Ovary (tissue), 9 donors: ENCODE results near the gene GDPD4. TPM values are rescaled to one million over a fixed set of nuclear protein-coding genes. Genes with fewer than 3 reads are reported as not detected.

Experiments used
- DNase-seq, 5 donors: peaks; one replicate each; pipeline ENCODE4 v3.0.0-alpha.2; 2019 to 2020
- H3K27ac ChIP-seq, 2 donors: fragments of 200-600 bp; one replicate each; pipeline versions ENCODE4 v1.5.1 to v1.8.0; 2019 to 2022
- H3K27me3 ChIP-seq: fragments of 200-600 bp; one replicate; pipeline ENCODE4 v1.8.0; 2022
- H3K36me3 ChIP-seq: fragments of 200-600 bp; sonication (generic); one replicate; pipeline ENCODE4 v1.5.1; 2019
- H3K4me1 ChIP-seq: one replicate; pipeline ENCODE4 v1.8.1; 2013; ENCODE audit warnings: mild to moderate bottlenecking, moderate library complexity; ENCODE audit not compliant: insufficient read depth
- H3K4me3 ChIP-seq: fragments of 200-600 bp; sonication (generic); one replicate; pipeline ENCODE4 v1.5.1; 2017
- H3K9me3 ChIP-seq, 2 donors: fragments of 200-600 bp in 1 of 2; sonication (generic) in 1 of 2; one replicate each; pipeline versions ENCODE4 v1.5.1 to v1.8.1; 2013 to 2019; ENCODE audit warnings: mild to moderate bottlenecking in 1 of 2, moderate library complexity in 1 of 2
- CTCF ChIP-seq, 3 donors: fragments of 450-650 bp in 2 of 3; fragments of 200-600 bp in 1 of 3; IDR thresholded peaks; one replicate each; pipeline versions ENCODE4 v1.5.1 to v1.8.0; 2016 to 2022; ENCODE audit warnings: antibody characterized with exemption in 3 of 3, mild to moderate bottlenecking in 1 of 3
- EP300 ChIP-seq: sonication (generic); formaldehyde crosslinking; IDR thresholded peaks from one replicate; pipeline ENCODE4 v1.6.1; 2017; ENCODE audit warnings: antibody characterized with exemption
- POLR2A ChIP-seq: fragments of 450-650 bp; IDR thresholded peaks from one replicate; pipeline ENCODE4 v1.6.1; 2017; ENCODE audit warnings: antibody characterized with exemption, mild to moderate bottlenecking, moderate library complexity
- WGBS, 3 donors: extraction: QIAGEN DNeasy Blood & Tissue Kit in 1 of 3; methylation state at CpG; one replicate each; pipeline versions ENCODE4 v1.1.5 to v1.1.7; 2013 to 2017; 5-methylcytosine and 5-hydroxymethylcytosine counted together
- intact Hi-C, 4 donors: fragments of 100-400 bp; cut with DNase I; formaldehyde crosslinking; loops; one replicate each; pipeline versions ENCODE4 v1.11.0 to v1.15.1; 2022 to 2023
- polyA plus RNA-seq, 2 donors: library from polyadenylated mRNA; stranded (reverse); fragments of 200-250 nt in 1 of 2; fragments of 350-450 nt in 1 of 2; fragmentation: Illumina TruSeq in 1 of 2; extraction: RNeasy Lipid Tissue Mini Kit (QIAGEN cat#74804) in 1 of 2; gene quantifications; one replicate each; pipeline ENCODE4 v1.2.3, GENCODE V29; 2013 to 2014
- total RNA-seq, 7 donors: library from RNA; depleted of rRNA in 2 of 7; stranded (reverse); fragments of >200 nt in 2 of 7; fragmentation: NEBNext Ultra II Directional in 3 of 7; extraction: Animal tissue kit (Norgen Biotek cat#: 25700) in 3 of 7; gene quantifications; one replicate each; pipeline versions ENCODE4 v1.1.0 to v1.2.4, GENCODE V29; 2016 to 2023
- donor health status: DM: no; HTN: no; CAD: no; lungs with moderate emphysema.
- donor health status: DM: no; HTN: no; CAD: no.
- donor health status: Bipolar disorder and iron deficiency.
- donor health status: DM: yes; HTN: yes; CAD: no.
- donor health status: DM: no; HTN: no; CAD: no.
- donor health status: DM: yes; HTN: yes; CAD: no.

GDPD4 gene
- total and polyA plus RNA-seq, 9 donors: 0.32 TPM; not detected in 8

GRCh38 chr11:77175869-77176539 lies 125.5 kb downstream of the GDPD4 start:
- Histone ChIP-seq H3K4me1 (peaks cover 7% of the 10 kb centered on the region), H3K4me3 (no peak overlapping the region), H3K27ac (no peak overlapping the region)

GRCh38 chr11:77175021-77175842 lies 126.3 kb downstream of the GDPD4 start:
- H3K4me3 ChIP-seq: no peak overlapping the region

More at GRCh38 chr11:77175869-77176539, 125.5 kb downstream of the GDPD4 start:
- intact Hi-C loops: no loop called here
- DNase-seq: no peak
- Histone ChIP-seq H3K9me3 (no peaks in the 10 kb centered on the region), H3K27me3 (no peaks in the 10 kb centered on the region), H3K36me3 (no peaks in the 10 kb centered on the region)
- WGBS, 3 donors: 60 to 77% (median 72%) methylated on average over 12 of the region's 12 CpGs
- TF ChIP-seq POLR2A: no peak
- TF ChIP-seq CTCF (IDR thresholded peaks at IDR 0.05): no peak
- TF ChIP-seq EP300: no peak

GRCh38 chr11:77174559-77174958 lies 126.9 kb downstream of the GDPD4 start:
- Histone ChIP-seq H3K4me1 (peaks cover 7% of the 10 kb centered on the region), H3K36me3 (no peaks in the 10 kb centered on the region), H3K4me3 (no peak overlapping the region), H3K9me3 (no peaks in the 10 kb centered on the region), H3K27ac (no peak overlapping the region), H3K27me3 (no peaks in the 10 kb centered on the region)
- DNase-seq: no peak
- intact Hi-C loops: no loop called here
- TF ChIP-seq EP300 (no peak), POLR2A (no peak), CTCF (IDR thresholded peaks at IDR 0.05) (no peak)
- WGBS, 3 donors: 65 to 83% (median 74%) methylated on average over 16 of the region's 16 CpGs

More at GRCh38 chr11:77175021-77175842, 126.3 kb downstream of the GDPD4 start:
- Histone ChIP-seq H3K36me3 (no peaks in the 10 kb centered on the region), H3K9me3 (no peaks in the 10 kb centered on the region), H3K27ac (no peak overlapping the region), H3K4me1 (peaks cover 7% of the 10 kb centered on the region), H3K27me3 (no peaks in the 10 kb centered on the region)
- intact Hi-C loops: no loop called here
- 80 to 87% (median 84%) methylated on average over 11 to 15 of the region's 15 CpGs for WGBS, 3 donors
- no peak for DNase-seq
- TF ChIP-seq CTCF (IDR thresholded peaks at IDR 0.05) (no peak), POLR2A (no peak), EP300 (no peak)

GRCh38 chr11:77173494-77173893 lies 128.0 kb downstream of the GDPD4 start:
- Histone ChIP-seq H3K27ac (no peak overlapping the region), H3K4me1 (no peaks in the 10 kb centered on the region), H3K36me3 (no peaks in the 10 kb centered on the region), H3K4me3 (no peak overlapping the region), H3K27me3 (no peaks in the 10 kb centered on the region), H3K9me3 (no peaks in the 10 kb centered on the region)
- DNase-seq: no peak
- intact Hi-C loops: no loop called here
- TF ChIP-seq EP300: no peak
- TF ChIP-seq CTCF (IDR thresholded peaks at IDR 0.05): no peak
- no peak for TF ChIP-seq POLR2A
- WGBS, 3 donors: 87 to 93% (median 91%) methylated on average over 10 of the region's 10 CpGs
